Lower lobe of right lung (tissue), 2 donors: ENCODE measurements around the gene PLS1. TPM values are rescaled to one million over a fixed set of nuclear protein-coding genes. Genes with fewer than 3 reads are reported as not detected.
"Not testable (repeated sequence)": the region's sequence is repeated elsewhere in the genome, so short reads cannot be mapped to it uniquely, and the experiment has no call there.

Experiments
- ATAC-seq, 2 donors: fragments of 200-7000 bp; cut with Tn5 transposase; one replicate each; pipeline ENCODE4 v1.9.1; 2020 to 2022; ENCODE audit warnings: mild to moderate bottlenecking in 2 of 2, moderate library complexity in 2 of 2
- DNase-seq: peaks from one replicate; pipeline ENCODE4 v3.0.0-alpha.2; 2020
- H3K27ac ChIP-seq: fragments of 200-600 bp; one replicate; pipeline ENCODE4 v1.8.0; 2022
- H3K27me3 ChIP-seq: fragments of 200-600 bp; one replicate; pipeline ENCODE4 v1.8.0; 2022; ENCODE audit warnings: low read depth
- H3K36me3 ChIP-seq: fragments of 200-600 bp; one replicate; pipeline ENCODE4 v1.8.0; 2022; ENCODE audit warnings: mild to moderate bottlenecking
- H3K4me1 ChIP-seq: fragments of 200-600 bp; one replicate; pipeline ENCODE4 v1.8.0; 2022
- H3K4me3 ChIP-seq: fragments of 200-600 bp; one replicate; pipeline ENCODE4 v1.8.0; 2022; ENCODE audit warnings: mild to moderate bottlenecking
- H3K9me3 ChIP-seq: fragments of 200-600 bp; one replicate; pipeline ENCODE4 v1.8.0; 2022
- intact Hi-C: fragments of 100-400 bp; cut with DNase I; formaldehyde crosslinking; loops from one replicate; pipeline ENCODE4 v1.11.0; 2022
- total RNA-seq: library from RNA; stranded (reverse); fragmentation: NEBNext Ultra II Directional; extraction: Animal tissue kit (Norgen Biotek cat#: 25700); gene quantifications from one replicate; pipeline ENCODE4 v1.2.1, GENCODE V29; 2021
- TF ChIP-seq, protein P1 (sequence below): fragments of 200-600 bp; IDR thresholded peaks from one replicate; pipeline ENCODE4 v1.8.0; 2022; ENCODE audit warnings: antibody characterized with exemption, mild to moderate bottlenecking
- donor health status: DM: no; HTN: yes; CAD: no; lungs with severe emphysema.

PLS1 gene
- total RNA-seq, 1 donor from 2014 or later = 23.9 TPM

GRCh38 chr3:142597906-142598305 is 1.7 kb downstream of the PLS1 start:
- Histone ChIP-seq H3K4me1 (peaks cover 7% of the 10 kb centered on the region), H3K27me3 (no peaks in the 10 kb centered on the region), H3K36me3 (no peaks in the 10 kb centered on the region), H3K27ac (no peak overlapping the region), H3K4me3 (peak overlapping the region; percentile 82), H3K9me3 (no peaks in the 10 kb centered on the region)
- intact Hi-C loops = no loop called here
- DNase-seq = no peak
- TF ChIP-seq, protein P1, sequence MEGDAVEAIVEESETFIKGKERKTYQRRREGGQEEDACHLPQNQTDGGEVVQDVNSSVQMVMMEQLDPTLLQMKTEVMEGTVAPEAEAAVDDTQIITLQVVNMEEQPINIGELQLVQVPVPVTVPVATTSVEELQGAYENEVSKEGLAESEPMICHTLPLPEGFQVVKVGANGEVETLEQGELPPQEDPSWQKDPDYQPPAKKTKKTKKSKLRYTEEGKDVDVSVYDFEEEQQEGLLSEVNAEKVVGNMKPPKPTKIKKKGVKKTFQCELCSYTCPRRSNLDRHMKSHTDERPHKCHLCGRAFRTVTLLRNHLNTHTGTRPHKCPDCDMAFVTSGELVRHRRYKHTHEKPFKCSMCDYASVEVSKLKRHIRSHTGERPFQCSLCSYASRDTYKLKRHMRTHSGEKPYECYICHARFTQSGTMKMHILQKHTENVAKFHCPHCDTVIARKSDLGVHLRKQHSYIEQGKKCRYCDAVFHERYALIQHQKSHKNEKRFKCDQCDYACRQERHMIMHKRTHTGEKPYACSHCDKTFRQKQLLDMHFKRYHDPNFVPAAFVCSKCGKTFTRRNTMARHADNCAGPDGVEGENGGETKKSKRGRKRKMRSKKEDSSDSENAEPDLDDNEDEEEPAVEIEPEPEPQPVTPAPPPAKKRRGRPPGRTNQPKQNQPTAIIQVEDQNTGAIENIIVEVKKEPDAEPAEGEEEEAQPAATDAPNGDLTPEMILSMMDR = no peak
- no peak for ATAC-seq

- Histone ChIP-seq H3K27me3 (no peaks in the 10 kb centered on the region), H3K4me1 (peaks cover 4% of the 10 kb centered on the region), H3K4me3 (no peak overlapping the region), H3K9me3 (no peaks in the 10 kb centered on the region), H3K27ac (no peak overlapping the region), H3K36me3 (no peaks in the 10 kb centered on the region)
- DNase-seq = no peak
- TF ChIP-seq, protein P1 = no peak
- ATAC-seq = no peak
- intact Hi-C loops = no loop called here
These were observed 5.5 kb downstream of the PLS1 start for GRCh38 chr3:142601713-142602112.

GRCh38 chr3:142602619-142603385 is 6.6 kb downstream of the PLS1 start:
- H3K27ac ChIP-seq = no peak overlapping the region
- no peak overlapping the region for H3K4me3 ChIP-seq
- no peaks in the 10 kb centered on the region for H3K36me3 ChIP-seq
- H3K27me3 ChIP-seq = no peaks in the 10 kb centered on the region
- ATAC-seq (no peak), DNase-seq (no peak)
- H3K9me3 ChIP-seq = no peaks in the 10 kb centered on the region
- TF ChIP-seq, protein P1 = no peak
- intact Hi-C loops = no loop called here
- H3K4me1 ChIP-seq = no peaks in the 10 kb centered on the region

GRCh38 chr3:142603386-142603705 is 7.2 kb downstream of the PLS1 start:
- ATAC-seq, H3K27ac ChIP-seq, H3K4me1 ChIP-seq, H3K4me3 ChIP-seq, DNase-seq, H3K27me3 ChIP-seq, H3K9me3 ChIP-seq, H3K36me3 ChIP-seq, intact Hi-C loops: not testable (repeated sequence)

GRCh38 chr3:142604940-142605339 is 8.7 kb downstream of the PLS1 start:
- H3K4me1 ChIP-seq = no peaks in the 10 kb centered on the region
- no peak overlapping the region for H3K27ac ChIP-seq
- DNase-seq (no peak), ATAC-seq (no peak)
- H3K9me3 ChIP-seq = no peaks in the 10 kb centered on the region
- intact Hi-C loops = no loop called here
- TF ChIP-seq, protein P1 = no peak
- H3K27me3 ChIP-seq = no peaks in the 10 kb centered on the region
- no peak overlapping the region for H3K4me3 ChIP-seq
- no peaks in the 10 kb centered on the region for H3K36me3 ChIP-seq

DNA sequence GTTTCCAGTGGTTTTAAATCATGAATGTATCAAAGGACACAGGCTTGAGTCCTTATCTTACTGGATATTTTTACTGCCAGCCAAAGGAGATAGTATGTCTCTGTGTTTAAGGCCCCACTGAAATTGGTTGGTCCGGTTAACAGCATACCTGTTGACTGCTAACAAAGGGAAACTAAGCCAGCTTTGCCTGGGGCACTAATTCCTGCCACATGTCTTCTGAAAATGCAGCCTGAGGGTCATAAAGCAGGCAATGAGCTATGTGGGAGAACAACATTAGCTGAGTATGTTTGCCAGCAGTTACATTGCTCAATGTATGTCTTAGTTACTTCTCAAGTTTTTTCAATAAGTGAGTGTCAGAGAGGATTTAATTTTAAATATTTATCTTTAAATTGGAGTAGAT is 12.4 kb downstream of the PLS1 start:
- Histone ChIP-seq H3K4me3 (no peak overlapping the region), H3K27ac (no peak overlapping the region), H3K9me3 (no peaks in the 10 kb centered on the region), H3K36me3 (no peaks in the 10 kb centered on the region), H3K4me1 (no peaks in the 10 kb centered on the region), H3K27me3 (no peaks in the 10 kb centered on the region)
- ATAC-seq (no peak), DNase-seq (no peak)
- intact Hi-C loops = no loop called here
- TF ChIP-seq, protein P1 = no peak
